Prostate gland (tissue), 2 donors: Measurements from ENCODE around the gene STEEP1. TPM values are rescaled to one million over a fixed set of nuclear protein-coding genes. Genes with fewer than 3 reads are reported as not detected.

Experiments used
- DNase-seq: peaks from one replicate; pipeline ENCODE4 v3.0.0-alpha.2; 2019; ENCODE audit warnings: low spot score
- H3K27ac ChIP-seq, 2 donors: fragments of 200-600 bp; sonication (generic); 2 replicates each; pipeline ENCODE4 v1.5.1; 2017 to 2019
- H3K27me3 ChIP-seq: fragments of 200-600 bp; sonication (generic); replicated peaks from 2 replicates; pipeline ENCODE4 v1.5.1; 2019; ENCODE audit not compliant: insufficient read depth
- H3K36me3 ChIP-seq, 2 donors: fragments of 200-600 bp; sonication (generic); 1 replicate in 1 of 2; 2 replicates in 1 of 2; pipeline versions ENCODE4 v1.5.1 to v1.8.1; 2017 to 2019
- H3K4me1 ChIP-seq: fragments of 200-600 bp; sonication (generic); replicated peaks from 2 replicates; pipeline ENCODE4 v1.5.1; 2019
- H3K4me3 ChIP-seq, 2 donors: fragments of 200-600 bp; sonication (generic); 2 replicates each; pipeline ENCODE4 v1.5.1; 2017 to 2019
- H3K9me3 ChIP-seq: fragments of 200-600 bp; sonication (generic); 2 replicates; pipeline ENCODE4 v1.5.1; 2017
- CTCF ChIP-seq, 4 experiments: fragments of 200-600 bp in 2 of 4; fragments of 450-650 bp in 2 of 4; sonication (generic) in 2 of 4; IDR thresholded peaks; 1 replicate in 3 of 4; 2 replicates in 1 of 4; pipeline ENCODE4 v1.5.1; 2016 to 2019; ENCODE audit warnings: antibody characterized with exemption in 4 of 4, mild to moderate bottlenecking in 2 of 4, moderate library complexity in 2 of 4
- POLR2A ChIP-seq: fragments of 450-650 bp; IDR thresholded peaks from one replicate; pipeline ENCODE4 v1.6.1; 2016; ENCODE audit warnings: antibody characterized with exemption, mild to moderate bottlenecking
- POLR2AphosphoS5 ChIP-seq: sonication (generic); formaldehyde crosslinking; IDR thresholded peaks from one replicate; pipeline ENCODE4 v1.6.1; 2017; ENCODE audit warnings: antibody characterized with exemption
- WGBS: methylation state at CpG from one replicate; pipeline ENCODE4 v1.1.5; 2018; 5-methylcytosine and 5-hydroxymethylcytosine counted together
- intact Hi-C: fragments of 100-400 bp; cut with DNase I; formaldehyde crosslinking; loops from one replicate; pipeline ENCODE4 v1.14.2; 2022
- total RNA-seq, 2 donors: library from RNA; depleted of rRNA; stranded (reverse); fragments of >200 nt; gene quantifications; one replicate each; pipeline ENCODE4 v1.1.0, GENCODE V29; 2016

The STEEP1 gene
- total RNA-seq, 2 donors from 2014 or later = 31.9 to 33.4 TPM

DNA sequence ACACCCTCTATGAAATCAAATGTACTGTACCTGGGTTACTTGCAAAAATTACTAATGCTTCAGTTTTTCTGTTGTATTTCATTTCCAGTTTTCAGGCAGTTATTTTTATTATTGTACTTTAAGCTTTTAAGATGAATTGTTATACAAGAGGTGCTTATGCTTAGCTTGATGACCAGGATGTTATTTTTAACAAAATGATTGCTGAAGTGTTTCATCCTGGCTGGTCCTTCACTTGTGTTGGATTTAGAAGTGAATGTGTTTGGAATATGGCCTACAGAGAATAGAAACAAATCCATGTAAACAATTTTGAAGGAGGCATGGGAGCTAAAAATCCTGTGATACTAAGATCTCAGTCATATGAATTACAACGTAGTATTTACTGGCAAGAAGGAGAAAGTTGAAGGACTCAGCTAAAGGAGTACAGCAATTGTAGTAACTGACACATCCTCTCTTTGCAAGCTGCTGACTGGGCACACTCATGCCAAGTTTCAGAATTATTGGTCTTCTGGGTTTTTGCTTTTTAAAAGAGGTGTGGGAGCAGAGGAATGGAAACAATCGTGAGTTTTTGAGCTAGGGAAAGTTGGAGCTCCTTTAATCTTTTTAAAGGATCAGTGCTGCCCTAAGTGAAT lies 18.3 kb upstream of the STEEP1 start:
- DNase-seq = no peak
- no peak for TF ChIP-seq POLR2AphosphoS5
- no peak for TF ChIP-seq POLR2A
- TF ChIP-seq CTCF (IDR thresholded peaks at IDR 0.05) = no peak
- Histone ChIP-seq H3K36me3 (no peaks in the 10 kb centered on the region), H3K27ac (no peak overlapping the region), H3K4me1 (no peaks in the 10 kb centered on the region), H3K9me3 (no peaks in the 10 kb centered on the region), H3K4me3 (no peak overlapping the region), H3K27me3 (no peaks in the 10 kb centered on the region)
- WGBS = 44% methylated on average over 2 of the region's 2 CpGs
- intact Hi-C loops = no loop called here

- intact Hi-C loops = loop anchor here (10.0 kb wide), 2 partner anchors 65 to 115 kb away; partner anchors contain the start of gene SLC25A5
- DNase-seq = no peak
- no peaks in the 10 kb centered on the region for H3K4me1 ChIP-seq
Observed at GRCh38 chrX:119579414-119579813, 14.2 kb upstream of the STEEP1 start.

DNA sequence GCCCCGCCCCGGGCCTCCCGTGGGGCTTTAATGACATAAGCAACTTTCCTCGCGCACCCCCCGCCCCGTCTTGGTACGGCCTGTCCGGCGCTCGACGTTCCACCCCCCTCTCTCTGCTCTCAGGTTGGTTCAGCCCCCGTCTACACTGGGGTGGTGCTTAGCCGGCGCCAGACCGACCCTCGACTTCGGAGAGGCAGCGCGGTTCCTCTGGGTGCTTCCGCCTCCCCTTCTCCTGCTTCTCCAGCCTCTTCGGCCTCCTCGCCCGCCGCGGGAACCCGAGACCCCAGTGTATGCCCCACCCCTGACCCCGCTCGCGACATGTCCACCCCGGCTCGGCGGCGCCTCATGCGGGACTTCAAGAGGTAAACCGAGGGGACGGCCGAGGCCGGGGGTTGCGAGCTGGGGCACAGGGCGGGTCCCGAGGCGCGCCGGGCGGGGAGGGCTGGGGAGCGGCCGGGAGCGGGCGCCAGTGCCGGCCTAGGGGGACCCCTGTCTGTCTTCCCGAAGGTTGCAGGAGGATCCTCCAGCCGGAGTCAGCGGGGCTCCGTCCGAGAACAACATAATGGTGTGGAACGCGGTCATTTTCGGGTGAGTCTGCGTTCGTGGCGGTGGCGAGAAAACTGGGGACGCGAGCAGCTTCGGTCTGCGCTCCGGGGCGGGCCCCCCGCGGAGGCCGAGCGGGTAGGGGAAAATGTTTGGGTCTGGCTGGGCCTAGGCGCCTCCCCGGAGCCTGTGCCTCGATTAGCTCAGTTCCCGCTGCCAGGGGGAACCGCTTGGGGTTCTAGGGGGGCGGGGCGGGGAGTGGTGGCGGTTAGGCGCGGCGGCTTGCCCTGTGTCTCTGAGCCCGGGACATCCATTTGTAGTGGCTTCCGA lies 9.4 kb upstream of the STEEP1 start, which contains the start of gene UBE2A:
Gene UBE2A, plus strand, starts transcription at position 170 of the 873 bp plus-strand sequence. Its CDS starts 149 bp downstream, at position 319.
- TF ChIP-seq CTCF (IDR thresholded peaks at IDR 0.05) (peak in 2 of 4 experiments; percentile 29 to 42), POLR2A (peak; percentile 61), POLR2AphosphoS5 (peak; percentile 18)
- 3% methylated on average over 10 of the region's 86 CpGs for WGBS
- no peaks in the 10 kb centered on the region for H3K36me3 ChIP-seq
- no peaks in the 10 kb centered on the region for H3K4me1 ChIP-seq
- no peaks in the 10 kb centered on the region for H3K9me3 ChIP-seq
- H3K27me3 ChIP-seq = no peaks in the 10 kb centered on the region
- peak within 1 kb of the TSS; percentile 58 to 59 for H3K4me3 ChIP-seq
- peak; percentile 82 for DNase-seq
- intact Hi-C loops = loop anchor here (1.0 to 10.0 kb wide), 3 partner anchors 9 to 110 kb away; partner anchors contain the start of genes SLC25A5 and STEEP1
- H3K27ac ChIP-seq = peak within 1 kb of the TSS; percentile 90 to 93

More at GRCh38 chrX:119579414-119579813, 14.2 kb upstream of the STEEP1 start:
- no peaks in the 10 kb centered on the region for H3K36me3 ChIP-seq
- no peaks in the 10 kb centered on the region for H3K27me3 ChIP-seq
- no peak overlapping the region for H3K27ac ChIP-seq
- no peak overlapping the region for H3K4me3 ChIP-seq
- TF ChIP-seq POLR2AphosphoS5 = no peak
- TF ChIP-seq CTCF (IDR thresholded peaks at IDR 0.05) = no peak
- no peak for TF ChIP-seq POLR2A
- H3K9me3 ChIP-seq = no peaks in the 10 kb centered on the region

DNA sequence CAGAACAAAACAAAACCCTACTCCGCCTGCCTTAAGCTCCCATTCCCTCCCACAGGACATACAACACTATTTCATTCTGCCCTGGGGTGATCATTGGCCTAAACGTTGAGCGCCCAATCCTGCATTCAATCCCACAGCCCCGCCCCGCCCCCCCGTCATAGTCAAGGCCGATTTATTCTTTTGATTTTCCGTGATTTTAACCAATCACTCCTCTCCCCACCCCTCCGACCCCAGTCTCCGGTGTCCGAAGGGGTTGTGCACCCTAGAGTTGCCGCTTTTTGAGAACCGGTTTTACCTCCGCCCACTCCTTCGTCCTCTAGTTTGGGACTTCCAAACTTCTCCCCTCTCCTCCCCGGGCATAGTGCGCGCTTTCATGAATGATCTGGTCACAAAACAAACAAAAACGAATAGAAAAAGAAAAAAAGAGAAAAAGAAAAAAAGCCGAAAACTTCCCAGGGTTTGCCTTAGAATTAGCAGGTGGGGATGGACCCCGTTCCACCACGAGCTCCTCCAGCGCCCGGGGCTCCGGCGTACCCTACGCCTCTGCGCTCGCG lies 8.7 kb upstream of the STEEP1 start:
- Histone ChIP-seq H3K27me3 (no peaks in the 10 kb centered on the region), H3K27ac (peak overlapping the region; percentile 90 to 93), H3K4me1 (no peaks in the 10 kb centered on the region), H3K36me3 (no peaks in the 10 kb centered on the region), H3K4me3 (peak overlapping the region; percentile 58 to 59), H3K9me3 (no peaks in the 10 kb centered on the region)
- TF ChIP-seq POLR2A = no peak
- TF ChIP-seq POLR2AphosphoS5 = peak; percentile 75
- no peak for TF ChIP-seq CTCF (IDR thresholded peaks at IDR 0.05)
- no peak for DNase-seq
- intact Hi-C loops = loop anchor here (1.0 to 10.0 kb wide), 3 partner anchors 9 to 109 kb away; partner anchors contain the start of genes SLC25A5 and STEEP1
- WGBS = 0% methylated on average over 26 of the region's 30 CpGs
